Thyroid gland (tissue), 4 donors: ENCODE results near the gene LONP2.

Experiments used
- POLR2A ChIP-seq, 2 donors: fragments of 450-650 bp; IDR thresholded peaks; one replicate each; pipeline ENCODE4 v1.6.1; 2017; ENCODE audit warnings: antibody characterized with exemption in 2 of 2, mild to moderate bottlenecking in 2 of 2, moderate library complexity in 1 of 2
- TF ChIP-seq, protein P1 (sequence below), 6 experiments: fragments of 200-600 bp in 3 of 6; fragments of 450-650 bp in 3 of 6; sonication (generic) in 3 of 6; IDR thresholded peaks; one replicate each; pipeline ENCODE4 v1.5.1; 2016 to 2019; ENCODE audit warnings: antibody characterized with exemption in 6 of 6, mild to moderate bottlenecking in 2 of 6, inconsistent platforms in 1 of 6, moderate library complexity in 1 of 6

DNA sequence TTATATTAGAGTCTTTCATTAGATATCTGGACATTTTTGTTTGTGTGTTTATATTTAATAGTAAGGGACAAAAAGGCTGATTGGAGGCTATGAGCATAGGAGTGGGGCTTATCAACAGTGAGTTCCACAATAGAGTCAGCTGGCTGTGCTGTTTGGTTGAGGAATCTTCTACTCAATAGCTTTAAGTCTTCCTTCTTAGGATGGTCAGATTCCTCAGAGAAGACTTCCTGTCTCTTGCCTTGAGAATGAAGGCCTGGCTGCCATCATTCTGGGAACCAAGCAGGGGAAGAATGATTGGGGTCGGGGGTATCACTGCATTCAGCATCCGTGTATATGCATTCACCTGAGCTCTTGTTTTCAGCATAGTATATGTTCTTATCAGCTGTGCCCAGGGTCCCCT lies 35.1 kb downstream of the LONP2 start:
- TF ChIP-seq, protein P1, sequence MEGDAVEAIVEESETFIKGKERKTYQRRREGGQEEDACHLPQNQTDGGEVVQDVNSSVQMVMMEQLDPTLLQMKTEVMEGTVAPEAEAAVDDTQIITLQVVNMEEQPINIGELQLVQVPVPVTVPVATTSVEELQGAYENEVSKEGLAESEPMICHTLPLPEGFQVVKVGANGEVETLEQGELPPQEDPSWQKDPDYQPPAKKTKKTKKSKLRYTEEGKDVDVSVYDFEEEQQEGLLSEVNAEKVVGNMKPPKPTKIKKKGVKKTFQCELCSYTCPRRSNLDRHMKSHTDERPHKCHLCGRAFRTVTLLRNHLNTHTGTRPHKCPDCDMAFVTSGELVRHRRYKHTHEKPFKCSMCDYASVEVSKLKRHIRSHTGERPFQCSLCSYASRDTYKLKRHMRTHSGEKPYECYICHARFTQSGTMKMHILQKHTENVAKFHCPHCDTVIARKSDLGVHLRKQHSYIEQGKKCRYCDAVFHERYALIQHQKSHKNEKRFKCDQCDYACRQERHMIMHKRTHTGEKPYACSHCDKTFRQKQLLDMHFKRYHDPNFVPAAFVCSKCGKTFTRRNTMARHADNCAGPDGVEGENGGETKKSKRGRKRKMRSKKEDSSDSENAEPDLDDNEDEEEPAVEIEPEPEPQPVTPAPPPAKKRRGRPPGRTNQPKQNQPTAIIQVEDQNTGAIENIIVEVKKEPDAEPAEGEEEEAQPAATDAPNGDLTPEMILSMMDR (IDR thresholded peaks at IDR 0.05), result no peak
- TF ChIP-seq POLR2A (IDR thresholded peaks at IDR 0.05), result no peak
